ENCODE measurements around the gene NFATC2. TPM values are rescaled to one million over a fixed set of nuclear protein-coding genes. Genes with fewer than 3 reads are reported as not detected.
"Not testable (repeated sequence)": the region's sequence is repeated elsewhere in the genome, so short reads cannot be mapped to it uniquely, and the experiment has no call there.

The NFATC2 gene
- total and polyA plus RNA-seq, 2 experiments from 2014 or later, result 4.9 to 8.3 TPM

- 76% methylated on average over 8 of the region's 8 CpGs for WGBS (ENCODE audit: low lambda C conversion rate, missing lambda C conversion rate)
- no peak for DNase-seq (ENCODE audit: low spot score)
- Histone ChIP-seq H2AFZ (no peak overlapping the region), H3K4me1 (ENCODE audit: insufficient read depth) (no peaks in the 10 kb centered on the region), H3K4me2 (no peak overlapping the region), H3K79me2 (no peaks in the 10 kb centered on the region), H3K9me2 (replicated peaks; ENCODE audit: insufficient read depth) (no peaks in the 10 kb centered on the region), H3K27ac (no peak overlapping the region), H3K36me3 (replicated peaks; ENCODE audit: insufficient read depth, low read depth) (no peaks in the 10 kb centered on the region), H3K27me3 (no peaks in the 10 kb centered on the region), H3K9me3 (ENCODE audit: low read depth) (no peaks in the 10 kb centered on the region), H4K20me1 (ENCODE audit: insufficient read depth, poor library complexity, severe bottlenecking) (no peaks in the 10 kb centered on the region), H3K4me3 (no peak overlapping the region)
- TF ChIP-seq EZH2 (IDR thresholded peaks at IDR 0.05; ENCODE audit: borderline replicate concordance) (no peak), EZH2phosphoT487 (IDR thresholded peaks at IDR 0.05; ENCODE audit: low read depth, severe bottlenecking, unreplicated experiment) (no peak), CTCF (IDR thresholded peaks at IDR 0.05; ENCODE audit: poor library complexity) (no peak)
Measured at GRCh38 chr20:51345601-51346101, 196.9 kb downstream of the NFATC2 start.

- not testable (repeated sequence) for H3K9me2 ChIP-seq (replicated peaks; ENCODE audit: insufficient read depth); DNase-seq (ENCODE audit: low spot score); H3K9me3 ChIP-seq (ENCODE audit: low read depth); H3K36me3 ChIP-seq (replicated peaks; ENCODE audit: insufficient read depth, low read depth); H3K4me1 ChIP-seq (ENCODE audit: insufficient read depth); H3K4me2 ChIP-seq; H3K27ac ChIP-seq; H2AFZ ChIP-seq; H3K27me3 ChIP-seq; H4K20me1 ChIP-seq (ENCODE audit: insufficient read depth, poor library complexity, severe bottlenecking); H3K79me2 ChIP-seq; H3K4me3 ChIP-seq
- 76% methylated on average over 3 of the region's 3 CpGs for WGBS (ENCODE audit: low lambda C conversion rate, missing lambda C conversion rate)
Measured at GRCh38 chr20:51343802-51344201, 198.7 kb downstream of the NFATC2 start.

- TF ChIP-seq CTCF (IDR thresholded peaks at IDR 0.05; ENCODE audit: poor library complexity), result no peak
Measured at GRCh38 chr20:51342510-51343236, 199.8 kb downstream of the NFATC2 start.

GRCh38 chr20:51341581-51341980 lies 200.9 kb downstream of the NFATC2 start:
- Histone ChIP-seq H3K27me3 (no peaks in the 10 kb centered on the region), H3K4me2 (no peak overlapping the region), H3K36me3 (replicated peaks; ENCODE audit: insufficient read depth, low read depth) (no peaks in the 10 kb centered on the region), H3K4me3 (no peak overlapping the region), H3K9me2 (replicated peaks; ENCODE audit: insufficient read depth) (no peaks in the 10 kb centered on the region), H3K79me2 (no peaks in the 10 kb centered on the region), H4K20me1 (ENCODE audit: insufficient read depth, poor library complexity, severe bottlenecking) (no peaks in the 10 kb centered on the region), H3K9me3 (ENCODE audit: low read depth) (no peaks in the 10 kb centered on the region), H2AFZ (no peak overlapping the region), H3K4me1 (ENCODE audit: insufficient read depth) (no peaks in the 10 kb centered on the region), H3K27ac (no peak overlapping the region)
- no peak for DNase-seq (ENCODE audit: low spot score)
- WGBS (ENCODE audit: low lambda C conversion rate, missing lambda C conversion rate), result 62% methylated on average over 3 of the region's 3 CpGs
- no peak for TF ChIP-seq EZH2phosphoT487 (IDR thresholded peaks at IDR 0.05; ENCODE audit: low read depth, severe bottlenecking, unreplicated experiment)
- TF ChIP-seq CTCF (IDR thresholded peaks at IDR 0.05; ENCODE audit: poor library complexity), result no peak
- TF ChIP-seq EZH2 (IDR thresholded peaks at IDR 0.05; ENCODE audit: borderline replicate concordance), result no peak

More at GRCh38 chr20:51342510-51343236, 199.8 kb downstream of the NFATC2 start:
- 77% methylated on average over 8 of the region's 8 CpGs for WGBS (ENCODE audit: low lambda C conversion rate, missing lambda C conversion rate)
- Histone ChIP-seq H3K36me3 (replicated peaks; ENCODE audit: insufficient read depth, low read depth) (no peaks in the 10 kb centered on the region), H3K4me3 (no peak overlapping the region), H2AFZ (no peak overlapping the region), H3K79me2 (no peaks in the 10 kb centered on the region), H3K27ac (no peak overlapping the region), H3K27me3 (no peaks in the 10 kb centered on the region), H4K20me1 (ENCODE audit: insufficient read depth, poor library complexity, severe bottlenecking) (no peaks in the 10 kb centered on the region), H3K9me2 (replicated peaks; ENCODE audit: insufficient read depth) (no peaks in the 10 kb centered on the region), H3K4me2 (no peak overlapping the region), H3K4me1 (ENCODE audit: insufficient read depth) (no peaks in the 10 kb centered on the region), H3K9me3 (ENCODE audit: low read depth) (no peaks in the 10 kb centered on the region)
- DNase-seq (ENCODE audit: low spot score), result no peak
